Measurements from ENCODE around the gene BMP6. TPM values are rescaled to one million over a fixed set of nuclear protein-coding genes. Genes with fewer than 3 reads are reported as not detected.

The BMP6 gene
- total and polyA plus RNA-seq, 2 of the 4 experiments (the other 2 are of a cell fraction): 0.18 to 0.19 TPM

DNA sequence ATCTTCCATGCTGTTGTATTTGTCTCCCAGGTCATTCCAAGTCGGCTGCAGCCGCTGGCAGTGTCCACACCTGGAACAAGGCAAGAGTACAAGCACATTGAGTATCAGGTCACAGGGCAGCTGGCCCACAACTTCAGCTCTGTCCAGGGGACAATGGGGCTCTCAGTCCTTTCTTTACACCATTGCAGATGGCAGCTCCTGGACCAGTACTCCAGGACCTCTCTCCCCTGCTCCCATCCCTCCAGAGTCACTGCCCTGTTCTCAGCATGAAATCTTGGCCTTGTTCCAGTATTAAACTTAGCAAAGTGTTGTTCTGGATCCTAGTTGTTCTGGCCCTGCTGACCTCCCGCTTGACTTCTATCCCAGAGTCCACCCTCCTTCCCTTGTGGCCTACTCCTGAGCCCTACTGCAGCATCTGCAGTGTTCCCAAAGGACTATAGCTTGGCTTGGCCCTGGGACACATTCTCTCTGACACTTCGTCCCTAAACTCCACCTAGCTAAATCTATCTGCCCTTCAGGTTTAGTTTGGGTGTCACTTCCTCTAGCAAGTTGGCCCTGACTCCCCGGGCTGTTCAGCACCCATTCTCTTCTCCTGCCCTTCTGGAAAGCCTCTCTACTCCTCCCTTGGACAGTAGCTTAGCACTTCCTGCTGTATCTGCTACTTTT is 178.9 kb downstream of the BMP6 start:
- Histone ChIP-seq H3K36me3 (ENCODE audit: control insufficient read depth, insufficient read depth, low read length) (peaks cover 43% of the 10 kb centered on the region), H2AFZ (replicated peaks; ENCODE audit: low read length, poor library complexity) (no peak overlapping the region), H3K9ac (ENCODE audit: low read depth, low read length) (no peak overlapping the region), H2BK120ac (ENCODE audit: low read depth, low read length) (no peak overlapping the region), H3K9me1 (ENCODE audit: insufficient read depth, low read length) (peaks cover 11% of the 10 kb centered on the region), H3K56ac (ENCODE audit: extremely low read depth, insufficient read depth, low read length) (no peak overlapping the region), H2BK15ac (ENCODE audit: low read depth, low read length) (no peak overlapping the region), H4K5ac (ENCODE audit: low read depth, low read length) (no peak overlapping the region), H3K79me1 (ENCODE audit: low read depth in 1 of 2, low read length in 2 of 2) (peaks cover 50 to 63% of the 10 kb centered on the region in 2 experiments), H2BK20ac (ENCODE audit: low read depth, low read length) (no peak overlapping the region), H3K23ac (ENCODE audit: low read depth, low read length) (no peak overlapping the region), H4K91ac (ENCODE audit: insufficient read depth, low read depth, low read length) (no peak overlapping the region), H3K14ac (replicated peaks; ENCODE audit: low read depth, low read length) (no peak overlapping the region), H3K18ac (ENCODE audit: low read depth, low read length) (no peak overlapping the region), H3K4ac (ENCODE audit: low read depth, low read length) (no peak overlapping the region), H3K4me1 (ENCODE audit: control insufficient read depth, insufficient read depth, low read length) (peaks cover 6% of the 10 kb centered on the region; the same call in 1 of the 2 replicates), H3K27ac (ENCODE audit: insufficient read depth, low read length) (no peak overlapping the region), H4K20me1 (ENCODE audit: insufficient read depth, low read length) (peaks cover 48% of the 10 kb centered on the region), H3K4me2 (ENCODE audit: low read depth, low read length) (no peak overlapping the region), H3K27me3 (ENCODE audit: control insufficient read depth, insufficient read depth, low read length) (no peaks in the 10 kb centered on the region), H2AK9ac (replicated peaks; ENCODE audit: low read depth, low read length, poor library complexity) (no peak overlapping the region), H2BK5ac (ENCODE audit: low read depth, low read length, poor library complexity, severe bottlenecking) (no peak overlapping the region), H4K8ac (ENCODE audit: low read depth in 2 of 2, low read length in 2 of 2) (no peak overlapping the region), H3K4me3 (ENCODE audit: insufficient read depth, low read depth, low read length) (no peak overlapping the region), H2AK5ac (ENCODE audit: low read depth, low read length) (no peak overlapping the region), H3K9me3 (ENCODE audit: control insufficient read depth, insufficient read depth, low read length) (no peaks in the 10 kb centered on the region)
- ChIA-PET POLR2A (ENCODE audit: unreplicated experiment) (interaction anchor here (0.5 kb wide), 1 partner anchor 1900 kb away, joined by 3 read pairs; no protein-coding TSS in a partner anchor), CTCF (interaction anchor here (0.6 to 1.1 kb wide), 2 partner anchors 162 to 172 kb away, joined by 3 to 8 read pairs; no protein-coding TSS in a partner anchor)
- no TSS peak for BruUV-seq (replicated peaks)
- ATAC-seq (ENCODE audit: low read depth) (no peak), DNase-seq (no peak)
- intact Hi-C loops (cut with micrococcal nuclease) (loop anchor here (5.0 kb wide), 1 partner anchor 103 kb away; no protein-coding TSS in a partner anchor), in situ Hi-C loops (cut with MboI; ENCODE audit: low sequenced_read_pairs) (loop anchor here (5.0 kb wide), 1 partner anchor 153 kb away; no protein-coding TSS in a partner anchor), dilution Hi-C loops (cut with HindIII; ENCODE audit: low sequenced_read_pairs, unreplicated experiment) (no loop called here)
- 100% methylated on average over 4 of the region's 5 CpGs; no CpG with 5 or more reads in 1 of the 2 experiments for WGBS, 2 experiments (ENCODE audit: extremely low coverage in 2 of 2, insufficient read length in 1 of 2)
- TF ChIP-seq, protein P1, sequence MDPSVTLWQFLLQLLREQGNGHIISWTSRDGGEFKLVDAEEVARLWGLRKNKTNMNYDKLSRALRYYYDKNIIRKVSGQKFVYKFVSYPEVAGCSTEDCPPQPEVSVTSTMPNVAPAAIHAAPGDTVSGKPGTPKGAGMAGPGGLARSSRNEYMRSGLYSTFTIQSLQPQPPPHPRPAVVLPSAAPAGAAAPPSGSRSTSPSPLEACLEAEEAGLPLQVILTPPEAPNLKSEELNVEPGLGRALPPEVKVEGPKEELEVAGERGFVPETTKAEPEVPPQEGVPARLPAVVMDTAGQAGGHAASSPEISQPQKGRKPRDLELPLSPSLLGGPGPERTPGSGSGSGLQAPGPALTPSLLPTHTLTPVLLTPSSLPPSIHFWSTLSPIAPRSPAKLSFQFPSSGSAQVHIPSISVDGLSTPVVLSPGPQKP (IDR thresholded peaks at IDR 0.05; ENCODE audit: borderline replicate concordance, low read depth, low read length): no peak
- no peak for TF ChIP-seq BHLHE40 (IDR thresholded peaks at IDR 0.05; ENCODE audit: low read depth, low read length)
- TF ChIP-seq CEBPB (IDR thresholded peaks at IDR 0.05; ENCODE audit: low read depth, low read length): no peak
- no peak for TF ChIP-seq MXI1 (IDR thresholded peaks at IDR 0.05; ENCODE audit: borderline replicate concordance, low read depth, low read length)
- TF ChIP-seq RAD21 (IDR thresholded peaks at IDR 0.05; ENCODE audit: low read length): no peak
- TF ChIP-seq RFX5 (IDR thresholded peaks at IDR 0.05; ENCODE audit: low read depth, low read length): no peak
- no peak for TF ChIP-seq CHD1 (IDR thresholded peaks at IDR 0.05; ENCODE audit: low read depth, low read length)
- no peak for TF ChIP-seq POLR2A (IDR thresholded peaks at IDR 0.05; ENCODE audit: low read depth, low read length)
- no peak for TF ChIP-seq MAFK (IDR thresholded peaks at IDR 0.05; ENCODE audit: low read depth, low read length)
- no peak for TF ChIP-seq MAZ (IDR thresholded peaks at IDR 0.05; ENCODE audit: borderline replicate concordance, low read depth, low read length)
- TF ChIP-seq RCOR1 (IDR thresholded peaks at IDR 0.05; ENCODE audit: insufficient replicate concordance, low read length): no peak
- TF ChIP-seq, protein P2, sequence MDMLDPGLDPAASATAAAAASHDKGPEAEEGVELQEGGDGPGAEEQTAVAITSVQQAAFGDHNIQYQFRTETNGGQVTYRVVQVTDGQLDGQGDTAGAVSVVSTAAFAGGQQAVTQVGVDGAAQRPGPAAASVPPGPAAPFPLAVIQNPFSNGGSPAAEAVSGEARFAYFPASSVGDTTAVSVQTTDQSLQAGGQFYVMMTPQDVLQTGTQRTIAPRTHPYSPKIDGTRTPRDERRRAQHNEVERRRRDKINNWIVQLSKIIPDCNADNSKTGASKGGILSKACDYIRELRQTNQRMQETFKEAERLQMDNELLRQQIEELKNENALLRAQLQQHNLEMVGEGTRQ (IDR thresholded peaks at IDR 0.05; ENCODE audit: low read depth, low read length): no peak
- TF ChIP-seq NFE2L2 (IDR thresholded peaks at IDR 0.05; ENCODE audit: low read depth, low read length): no peak
- TF ChIP-seq, protein P3, sequence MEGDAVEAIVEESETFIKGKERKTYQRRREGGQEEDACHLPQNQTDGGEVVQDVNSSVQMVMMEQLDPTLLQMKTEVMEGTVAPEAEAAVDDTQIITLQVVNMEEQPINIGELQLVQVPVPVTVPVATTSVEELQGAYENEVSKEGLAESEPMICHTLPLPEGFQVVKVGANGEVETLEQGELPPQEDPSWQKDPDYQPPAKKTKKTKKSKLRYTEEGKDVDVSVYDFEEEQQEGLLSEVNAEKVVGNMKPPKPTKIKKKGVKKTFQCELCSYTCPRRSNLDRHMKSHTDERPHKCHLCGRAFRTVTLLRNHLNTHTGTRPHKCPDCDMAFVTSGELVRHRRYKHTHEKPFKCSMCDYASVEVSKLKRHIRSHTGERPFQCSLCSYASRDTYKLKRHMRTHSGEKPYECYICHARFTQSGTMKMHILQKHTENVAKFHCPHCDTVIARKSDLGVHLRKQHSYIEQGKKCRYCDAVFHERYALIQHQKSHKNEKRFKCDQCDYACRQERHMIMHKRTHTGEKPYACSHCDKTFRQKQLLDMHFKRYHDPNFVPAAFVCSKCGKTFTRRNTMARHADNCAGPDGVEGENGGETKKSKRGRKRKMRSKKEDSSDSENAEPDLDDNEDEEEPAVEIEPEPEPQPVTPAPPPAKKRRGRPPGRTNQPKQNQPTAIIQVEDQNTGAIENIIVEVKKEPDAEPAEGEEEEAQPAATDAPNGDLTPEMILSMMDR (conservative IDR thresholded peaks at IDR 0.05; ENCODE audit: low read depth, low read length): no peak
- TF ChIP-seq SMC3 (IDR thresholded peaks at IDR 0.05; ENCODE audit: low read depth, low read length): no peak
